Stimulated activated CD8-positive, alpha-beta memory T cell treated with anti-CD3 and anti-CD28 coated beads, Interleukin-4, amount 100 ng/mL, for 4 hours (primary cell): ENCODE measurements around the gene COL12A1.

Experiments
- DNase-seq, 2 donors: peaks; one replicate each; pipeline ENCODE4 v3.0.0-alpha.2; 2020; ENCODE audit warnings: low read depth in 2 of 2, low spot score in 1 of 2

Gene COL12A1

DNA sequence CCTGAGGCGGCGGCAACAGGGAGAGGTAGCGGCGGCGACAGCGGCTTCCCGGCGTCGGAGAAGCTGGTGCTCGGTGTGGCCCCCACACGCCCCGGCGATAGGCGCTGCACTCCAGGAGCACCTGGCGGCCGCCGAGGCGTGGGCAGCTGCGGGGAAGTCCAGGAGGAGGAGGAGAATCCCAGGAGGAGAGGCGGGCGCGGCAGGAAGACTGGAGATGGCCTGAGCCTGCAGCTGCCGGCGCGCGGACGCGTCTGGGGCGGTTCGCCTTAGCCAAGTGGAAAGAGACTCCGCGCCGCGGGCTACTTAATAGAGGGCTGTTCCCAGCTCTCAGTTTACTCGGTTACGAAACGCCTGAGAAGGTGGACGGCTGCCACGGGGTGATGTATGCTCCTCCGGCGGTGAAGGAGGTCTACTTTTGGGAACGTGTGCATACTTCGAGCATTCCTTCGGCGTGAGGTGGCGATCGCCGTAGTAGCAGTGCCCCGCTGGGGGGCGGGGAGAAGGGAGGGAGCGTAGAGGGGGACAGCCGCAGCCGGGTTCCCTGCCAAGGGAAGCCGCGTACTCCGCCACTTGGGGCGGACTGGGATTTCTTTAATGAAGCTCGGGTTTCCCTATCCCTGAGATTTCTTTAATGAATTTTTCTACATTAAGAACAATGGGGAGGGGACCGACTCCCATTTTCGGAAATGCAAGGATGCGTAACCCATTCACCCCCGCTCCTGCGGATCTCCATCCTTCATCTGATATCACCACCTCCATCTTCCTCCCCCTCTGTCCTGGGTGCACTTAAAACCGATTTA lies at the start of gene COL12A1:
Gene COL12A1 (minus strand): TSS at position 278 of the 800 bp plus-strand sequence. CDS start 3,261 bp downstream, outside the sequence.
- DNase-seq, result no peak

GRCh38 chr6:75250552-75250951 lies 44.7 kb upstream of the COL12A1 start:
- DNase-seq, result no peak

GRCh38 chr6:75249837-75250236 lies 44.0 kb upstream of the COL12A1 start:
- DNase-seq, result no peak

DNA sequence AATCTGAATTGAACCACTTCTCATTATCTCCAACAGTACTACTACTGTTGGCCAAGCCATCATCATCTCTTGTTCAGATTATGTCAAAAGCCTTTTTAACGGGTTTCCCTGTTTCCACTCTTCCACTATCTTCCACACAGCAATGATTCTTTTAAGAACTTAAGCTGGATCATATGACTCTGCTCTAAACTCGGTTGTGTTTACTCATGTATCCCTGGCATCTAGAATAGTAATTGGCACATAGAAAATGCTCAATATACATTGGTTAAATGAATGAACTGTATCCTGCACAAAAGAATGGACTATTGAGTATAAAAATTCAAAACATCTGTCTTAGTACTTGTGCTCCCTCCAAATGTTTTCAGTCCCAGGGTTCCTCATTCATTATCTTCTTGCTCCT lies 40.5 kb upstream of the COL12A1 start:
- DNase-seq, result no peak

DNA sequence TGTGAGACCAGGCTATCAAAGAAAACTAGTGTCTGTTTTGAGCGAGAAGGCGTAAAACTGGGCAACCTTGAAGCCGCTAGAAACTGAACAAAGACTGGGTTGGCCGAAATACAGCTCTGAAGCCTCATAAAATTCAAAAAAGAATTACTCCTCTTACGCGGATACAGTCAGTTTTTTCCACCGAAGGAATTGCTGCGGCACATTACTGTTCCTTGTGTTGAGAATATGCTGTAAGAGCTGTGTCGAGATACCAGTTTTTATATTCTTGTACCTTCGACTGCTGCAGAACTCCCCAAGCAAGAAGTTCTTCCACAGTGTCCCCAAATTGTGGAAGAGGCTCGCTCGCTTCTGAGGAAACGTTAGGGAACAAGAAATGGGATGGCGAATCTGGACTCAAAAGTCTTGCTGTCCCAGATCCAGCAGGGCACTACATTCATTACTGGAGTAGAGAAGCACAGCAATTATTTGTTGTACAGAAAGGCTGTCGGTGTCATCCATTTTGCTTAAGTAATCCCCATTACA lies 38.3 kb upstream of the COL12A1 start:
- no peak for DNase-seq

GRCh38 chr6:75243333-75244062 lies 37.6 kb upstream of the COL12A1 start, which contains the start of gene COX7A2:
Gene COX7A2 (minus strand): TSS chr6:75243801. CDS start chr6:75243734, 67 bp downstream.
- peak; percentile 68 to 72 for DNase-seq

DNA sequence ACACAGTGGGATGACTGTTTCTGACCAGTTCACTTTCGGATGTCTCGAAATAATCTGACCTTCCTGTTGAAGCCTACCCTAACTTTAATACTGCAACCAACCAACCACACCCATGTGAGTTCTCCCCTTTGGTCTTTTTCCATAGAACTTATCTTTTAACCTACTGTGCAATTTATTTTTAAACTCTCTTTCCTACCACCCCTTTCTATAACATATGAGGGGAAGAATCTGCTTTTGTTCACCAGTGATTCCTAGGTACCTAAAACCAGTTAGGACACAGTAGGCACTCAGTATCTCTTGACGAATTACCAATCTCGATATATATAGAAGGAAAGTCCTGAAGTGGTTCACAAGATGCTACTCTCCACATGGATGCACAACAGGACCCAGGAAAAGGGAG lies 30.8 kb upstream of the COL12A1 start:
- no peak for DNase-seq

DNA sequence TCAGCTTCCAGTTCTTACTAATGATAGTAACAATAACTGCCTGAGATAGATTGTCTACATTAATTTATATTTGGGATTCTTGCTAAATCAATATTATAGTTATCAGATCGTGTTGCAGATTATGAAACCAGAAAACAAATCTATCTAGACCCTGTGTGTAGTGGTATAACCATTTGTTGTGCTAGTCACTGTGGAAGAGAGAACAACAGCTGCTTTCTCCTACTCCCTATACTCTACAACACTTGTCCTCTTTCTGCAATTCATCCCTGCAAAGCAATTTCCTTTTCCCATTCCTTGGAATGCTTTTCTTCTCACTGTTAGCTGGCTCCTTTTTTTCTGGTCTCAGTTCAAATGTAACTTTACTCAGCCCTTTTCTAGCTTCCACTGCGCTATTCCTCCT lies 29.4 kb upstream of the COL12A1 start:
- DNase-seq, result no peak

DNA sequence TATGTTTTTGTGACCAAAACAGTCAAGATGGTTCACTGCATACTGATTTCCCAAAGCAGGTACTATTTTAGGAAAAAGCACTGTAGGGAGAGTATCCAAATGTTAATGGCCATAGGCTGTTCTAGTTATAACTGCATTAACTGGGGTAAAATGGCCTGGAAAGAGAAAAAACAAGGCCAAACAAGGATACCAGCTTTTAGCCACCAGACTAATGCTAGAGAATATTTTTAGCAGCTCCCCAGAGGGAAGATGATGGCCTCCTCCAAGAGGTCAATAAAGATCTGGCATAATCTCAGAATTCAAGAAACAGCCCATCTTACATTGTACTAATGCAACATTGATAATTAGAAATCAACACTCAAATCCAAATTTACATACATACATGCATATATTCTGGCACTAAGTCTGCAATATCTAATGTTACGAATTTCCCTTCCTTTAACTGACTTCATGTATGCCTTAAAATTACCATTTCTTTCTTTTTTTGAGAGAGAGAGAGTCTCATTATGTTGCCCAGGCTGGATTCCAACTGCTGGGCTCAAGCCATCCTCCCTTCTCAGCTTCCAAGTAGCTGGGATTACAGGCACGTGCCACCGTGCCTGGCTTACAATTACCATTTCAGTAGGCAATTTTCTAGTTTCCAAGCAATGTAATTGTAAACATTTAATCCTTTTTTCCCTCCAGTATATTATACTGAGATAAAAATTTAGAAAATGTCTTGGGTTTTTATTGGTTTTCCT lies 28.4 kb upstream of the COL12A1 start:
- no peak for DNase-seq

DNA sequence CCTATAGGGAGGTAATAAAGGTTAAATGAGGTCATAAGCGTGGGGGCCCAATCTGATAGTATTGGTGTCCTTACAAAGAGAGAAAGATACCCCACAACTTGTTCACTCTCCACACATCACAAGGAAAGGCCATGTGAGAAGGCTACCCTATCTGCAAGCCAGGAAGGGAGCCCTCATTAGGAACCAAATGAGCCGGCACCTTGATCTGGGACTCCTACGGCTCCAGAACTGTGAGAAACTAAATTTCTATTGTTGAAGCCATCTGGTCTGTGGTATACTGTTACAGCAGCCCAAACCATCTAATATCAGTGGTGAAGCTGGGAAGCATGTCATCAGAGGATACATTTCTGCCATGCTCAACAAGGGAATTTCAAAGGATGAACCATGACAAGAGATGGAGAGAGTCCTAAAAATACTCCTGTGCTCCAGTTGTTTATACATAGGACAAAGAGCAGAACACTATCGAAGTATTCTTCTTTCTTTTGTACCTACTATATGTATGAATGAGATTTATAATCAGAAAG lies 27.3 kb upstream of the COL12A1 start:
- DNase-seq, result no peak

- no peak for DNase-seq
These were observed 24.9 kb upstream of the COL12A1 start for GRCh38 chr6:75230484-75231325.

GRCh38 chr6:75224303-75224926 lies 18.6 kb upstream of the COL12A1 start:
- no peak for DNase-seq

GRCh38 chr6:75223428-75223827 lies 17.6 kb upstream of the COL12A1 start:
- no peak for DNase-seq

DNA sequence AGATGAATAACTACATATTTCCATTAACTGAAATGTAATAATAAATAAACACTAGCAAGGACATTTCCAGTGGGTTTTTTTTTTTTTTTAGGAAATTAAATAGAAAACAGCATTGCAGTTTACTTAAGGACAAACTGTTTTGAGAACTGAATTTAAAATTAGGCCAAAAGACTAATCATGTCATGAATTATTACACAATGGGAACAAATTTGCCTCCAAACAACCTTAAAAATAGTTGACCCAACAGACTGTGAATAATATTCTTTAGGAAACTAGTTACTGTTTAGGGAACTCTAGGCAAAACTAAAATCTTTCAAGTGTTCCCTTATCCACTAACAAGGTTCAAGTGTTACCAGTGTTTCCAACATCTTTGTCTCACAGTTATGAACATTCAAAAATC lies 16.4 kb upstream of the COL12A1 start:
- no peak for DNase-seq

DNA sequence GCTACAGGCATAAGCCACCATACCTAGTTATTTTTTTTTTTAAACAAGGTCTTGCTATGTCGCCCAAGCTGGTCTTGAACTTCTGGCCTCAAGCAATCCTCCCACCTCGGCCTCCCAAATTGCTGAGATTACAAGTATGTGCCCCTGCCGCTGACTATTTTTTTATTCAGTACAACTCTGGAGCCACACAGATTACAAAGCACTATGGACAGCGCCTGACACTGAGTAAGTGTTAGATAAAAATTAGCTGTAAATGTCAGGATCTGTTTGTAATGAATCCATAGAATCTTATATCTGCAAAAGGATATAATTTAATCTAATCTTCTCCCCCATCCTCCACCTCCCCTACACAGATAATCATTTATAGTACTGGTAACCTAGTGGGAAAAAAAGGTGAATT lies 15.3 kb upstream of the COL12A1 start:
- DNase-seq, result no peak

DNA sequence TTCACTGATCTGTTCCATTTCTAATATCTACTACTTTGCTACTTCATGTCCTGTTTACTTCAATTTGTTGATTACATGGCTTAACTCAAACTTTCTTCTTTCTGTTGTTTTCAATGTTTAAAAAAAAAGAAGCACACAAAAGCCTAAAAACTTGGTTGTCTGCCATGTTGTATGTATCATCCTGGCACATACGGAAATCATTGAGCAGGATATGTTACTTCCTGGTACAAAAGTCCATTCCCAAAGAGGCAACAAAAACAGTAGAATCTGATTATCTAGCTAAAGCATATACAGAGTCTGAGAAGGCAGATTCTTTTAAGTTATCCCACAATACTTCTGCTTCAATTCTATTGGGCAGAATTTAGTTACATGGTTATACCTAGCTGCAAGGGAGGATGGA lies 14.5 kb upstream of the COL12A1 start:
- DNase-seq, result no peak

DNA sequence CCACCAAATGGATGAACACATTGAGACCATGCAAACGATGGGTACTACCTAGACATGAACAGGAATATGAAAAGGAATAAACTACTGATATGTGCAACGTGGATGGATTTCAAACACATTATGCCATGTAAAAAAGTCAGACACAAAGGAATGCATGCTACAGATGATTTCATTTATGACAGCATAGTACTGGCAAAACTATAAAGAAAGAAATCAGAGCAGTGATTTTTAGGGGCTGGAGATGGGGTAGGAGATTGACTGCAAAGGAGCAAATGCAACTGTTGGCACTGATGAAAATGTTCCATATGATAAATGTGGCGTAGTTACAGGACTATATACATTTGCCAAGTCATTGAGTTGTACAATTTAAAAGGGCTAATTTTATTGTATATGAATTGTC lies 13.4 kb upstream of the COL12A1 start:
- no peak for DNase-seq

GRCh38 chr6:75217193-75217592 lies 11.3 kb upstream of the COL12A1 start:
- no peak for DNase-seq

DNA sequence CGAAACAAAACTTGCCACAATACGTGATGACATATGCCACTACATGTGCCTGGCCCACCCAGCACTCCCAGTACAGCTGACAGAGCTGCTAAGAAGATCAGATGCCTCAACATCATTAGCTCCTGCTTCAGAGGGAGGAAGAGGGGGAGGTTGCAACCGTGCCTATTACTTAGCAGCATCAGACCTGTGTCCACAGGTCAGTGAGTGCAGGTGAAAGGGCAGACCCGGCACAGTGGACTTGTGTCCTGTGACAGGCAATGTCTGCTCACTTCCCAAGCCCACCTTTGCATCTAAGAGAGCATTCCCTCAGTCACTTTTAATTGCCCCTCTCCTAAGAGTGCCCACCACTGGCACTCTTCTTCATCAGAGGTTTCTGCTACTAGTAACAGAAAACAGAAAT lies 9.4 kb upstream of the COL12A1 start:
- no peak for DNase-seq

DNA sequence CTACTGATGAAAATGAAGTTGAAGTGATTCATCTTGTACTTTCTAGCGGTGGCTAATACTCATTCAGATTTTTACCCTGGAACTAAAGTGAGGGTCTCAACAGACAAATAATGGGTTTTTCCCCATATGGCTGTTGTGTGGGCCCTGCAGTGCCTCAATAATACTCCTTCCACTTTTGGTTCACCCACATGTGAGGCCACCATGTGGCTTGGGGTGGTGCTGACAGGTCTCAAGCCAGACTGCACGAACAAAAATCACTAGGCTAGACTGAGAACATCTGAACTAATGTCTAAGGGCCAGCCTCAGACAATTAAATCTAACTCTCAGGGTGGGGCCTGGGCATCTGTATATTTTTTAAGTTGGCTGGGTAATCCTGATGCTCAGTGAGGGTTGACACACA lies 7.9 kb upstream of the COL12A1 start:
- no peak for DNase-seq
